AML-193 (cell line): Measurements from ENCODE around the gene ITGA3.

Experiments used
- DNase-seq, 2 experiments: peaks; one replicate each; lab custom pipeline; 2025; lab: John Stamatoyannopoulos, UW

Gene ITGA3

GRCh38 chr17:50110591-50111349 lies 54.9 kb downstream of the ITGA3 start:
- DNase-seq, result no peak

DNA sequence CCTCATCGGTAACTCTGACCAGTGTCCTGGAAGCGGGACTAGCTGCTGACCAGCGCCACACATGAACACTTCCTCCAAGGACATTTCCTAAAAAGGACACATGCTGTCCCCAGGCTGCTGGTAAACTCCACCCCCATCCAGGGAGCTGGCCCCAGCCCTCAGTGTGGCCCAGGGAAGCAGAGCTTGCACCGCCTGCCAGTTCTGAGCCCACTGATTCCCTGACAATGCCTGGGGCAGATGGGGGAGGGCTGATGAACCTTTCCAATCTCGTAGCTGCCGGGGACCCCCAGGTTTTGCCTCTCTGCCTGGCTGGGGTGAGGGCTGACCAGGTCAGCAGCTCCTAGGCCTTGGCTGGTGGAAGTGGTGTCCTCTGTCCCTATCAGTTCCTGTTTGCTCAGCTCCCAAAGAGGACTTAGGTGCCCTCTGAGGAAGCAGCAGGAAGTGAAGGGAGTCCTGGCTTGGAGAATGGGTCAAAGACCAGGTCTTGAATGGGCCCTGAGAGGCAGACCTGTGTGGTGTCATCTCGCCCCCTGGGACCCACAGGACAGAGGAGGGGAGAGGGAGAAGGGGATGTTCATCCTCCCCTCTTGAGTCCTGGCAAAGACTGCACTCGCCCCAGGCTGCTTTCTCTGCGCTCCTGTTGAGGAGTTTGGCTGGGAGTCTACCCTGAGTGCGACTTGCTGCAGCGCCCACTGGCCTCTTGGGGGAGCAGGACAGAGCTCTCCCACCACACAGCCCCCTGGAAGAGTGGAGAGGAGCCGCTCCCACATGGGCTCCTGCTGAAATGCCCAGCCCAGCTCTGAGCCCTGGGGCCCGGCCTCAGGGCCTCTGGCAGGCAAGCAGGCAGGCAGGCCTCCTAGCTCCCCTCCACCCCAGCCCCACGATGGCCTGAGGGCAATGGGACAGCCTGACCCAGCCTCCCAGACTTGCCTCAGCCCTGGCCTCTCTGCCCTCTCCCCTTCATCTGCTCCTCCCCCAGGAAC lies 56.1 kb downstream of the ITGA3 start:
- no peak for DNase-seq

- no peak for DNase-seq
Observed at GRCh38 chr17:50112694-50113093, 56.8 kb downstream of the ITGA3 start.

DNA sequence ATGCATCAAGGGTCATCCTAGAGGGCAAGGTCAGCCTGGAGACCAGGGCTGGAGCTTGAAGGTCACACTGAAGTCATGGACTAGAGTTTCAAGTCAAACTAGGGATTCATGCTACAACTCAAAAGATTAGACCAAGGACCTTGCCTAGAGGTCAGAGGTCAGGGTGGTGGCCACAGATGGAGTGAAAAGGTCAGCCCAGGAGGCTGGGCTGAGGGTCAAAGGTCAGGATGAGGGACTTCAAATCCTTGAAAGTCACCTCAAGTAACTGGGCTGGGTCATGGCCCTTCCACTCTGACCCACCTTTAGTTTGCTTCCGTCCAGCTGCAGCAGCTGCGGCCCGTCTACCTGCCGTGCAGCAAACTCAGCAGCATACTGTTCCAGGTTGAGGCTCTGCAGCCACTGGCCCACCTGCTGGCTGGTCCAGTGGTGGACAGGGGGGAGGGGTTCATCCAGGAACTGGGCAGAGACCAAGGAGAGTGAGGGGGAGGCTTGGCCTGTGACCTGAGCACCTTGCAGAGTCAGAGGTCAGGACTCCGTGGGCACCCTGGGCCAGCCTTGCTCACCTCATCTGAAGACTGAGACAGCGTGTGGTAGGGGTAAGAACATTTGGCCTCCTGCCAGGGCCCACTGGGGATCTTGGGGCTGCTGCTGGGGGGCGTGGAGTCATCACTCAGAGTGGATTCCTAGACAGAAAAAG lies 57.9 kb downstream of the ITGA3 start:
- DNase-seq, result no peak

- DNase-seq, result no peak
Observed at GRCh38 chr17:50114401-50114800, 58.5 kb downstream of the ITGA3 start.

- DNase-seq, result peak; percentile 91 to 93
Observed at GRCh38 chr17:50114849-50115357, 59.0 kb downstream of the ITGA3 start.

DNA sequence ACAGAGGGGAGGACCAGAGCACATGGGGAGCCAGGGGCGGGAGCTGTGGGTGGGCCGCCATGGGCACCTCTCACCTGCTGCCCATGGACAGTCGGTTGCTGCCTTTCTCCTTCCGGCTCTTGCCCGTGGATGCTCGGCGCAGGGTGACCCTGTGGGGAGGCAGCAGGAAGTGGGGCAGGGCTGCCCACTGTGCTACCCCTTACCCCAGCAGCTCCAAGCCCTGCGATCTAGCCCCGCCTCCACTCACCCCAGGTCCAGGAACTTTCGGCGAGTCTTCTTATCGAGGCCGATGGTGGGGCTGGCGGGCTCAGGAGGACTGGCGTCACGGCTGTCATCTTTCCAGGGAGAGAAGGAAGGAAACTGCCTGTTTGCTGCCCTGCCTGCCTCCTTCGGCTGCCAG lies 59.8 kb downstream of the ITGA3 start:
- no peak for DNase-seq

DNA sequence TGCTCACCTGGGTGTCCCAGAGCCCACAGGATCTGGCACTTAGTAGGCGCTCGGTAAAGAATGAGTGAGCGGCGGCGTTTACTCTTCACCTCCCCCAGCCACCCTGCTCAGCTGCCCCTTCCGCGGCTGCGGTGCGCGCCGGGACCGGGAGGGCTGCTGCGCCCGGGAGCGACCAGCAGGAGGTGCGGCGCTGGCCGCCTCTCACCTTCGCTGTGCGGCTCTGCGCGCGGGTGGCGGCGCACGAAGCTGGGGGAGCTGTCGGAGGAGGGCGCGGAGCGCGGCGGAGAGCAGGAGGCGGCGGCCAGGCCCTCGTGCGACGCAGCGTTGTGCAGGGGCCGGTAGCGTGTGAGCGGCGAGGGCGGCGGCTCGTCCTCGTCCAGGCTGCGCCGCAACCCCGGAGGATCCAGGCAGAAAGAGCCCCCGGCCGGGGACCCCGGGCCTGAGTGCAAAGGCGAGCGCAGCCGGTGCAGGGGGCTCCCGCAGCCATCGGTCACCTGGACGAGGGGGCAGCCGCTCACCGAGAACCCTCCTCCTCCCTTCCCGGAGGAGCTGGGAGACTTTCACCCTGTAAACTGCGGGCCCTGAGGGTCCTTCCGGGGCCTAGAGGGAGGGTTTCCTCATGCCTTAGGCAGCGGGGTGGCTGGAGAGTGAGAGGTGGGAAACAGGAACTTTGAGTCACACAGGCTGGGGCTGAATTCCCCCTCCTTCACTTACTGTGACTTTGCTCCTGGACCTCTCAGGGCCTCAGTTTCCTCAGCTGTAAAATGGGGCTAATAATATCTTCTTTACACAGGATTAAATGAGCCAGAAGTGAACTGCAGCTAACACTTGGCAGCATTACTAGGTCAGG lies 61.5 kb downstream of the ITGA3 start:
- DNase-seq, result peak; percentile 33 to 40

GRCh38 chr17:50118076-50118827 lies 62.3 kb downstream of the ITGA3 start:
- no peak for DNase-seq

DNA sequence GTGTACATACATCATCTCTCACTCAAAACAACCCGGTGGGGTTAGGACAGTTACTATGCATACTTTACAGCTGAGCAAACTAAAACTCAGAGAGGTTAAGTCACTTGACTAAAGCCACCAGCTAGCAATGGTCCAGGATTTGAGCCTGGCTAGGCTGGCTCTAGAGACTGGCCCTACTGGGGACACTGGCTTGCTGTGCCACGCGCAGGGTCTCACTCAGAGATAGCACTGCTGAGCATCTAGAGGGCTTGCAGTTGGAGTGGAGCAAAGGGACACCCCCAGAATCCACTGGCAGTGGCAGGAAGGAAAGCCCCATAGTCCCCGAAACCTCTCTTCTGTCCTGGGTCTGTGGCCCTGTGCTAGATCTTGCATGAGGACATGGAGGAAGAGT lies 62.9 kb downstream of the ITGA3 start:
- no peak for DNase-seq

DNA sequence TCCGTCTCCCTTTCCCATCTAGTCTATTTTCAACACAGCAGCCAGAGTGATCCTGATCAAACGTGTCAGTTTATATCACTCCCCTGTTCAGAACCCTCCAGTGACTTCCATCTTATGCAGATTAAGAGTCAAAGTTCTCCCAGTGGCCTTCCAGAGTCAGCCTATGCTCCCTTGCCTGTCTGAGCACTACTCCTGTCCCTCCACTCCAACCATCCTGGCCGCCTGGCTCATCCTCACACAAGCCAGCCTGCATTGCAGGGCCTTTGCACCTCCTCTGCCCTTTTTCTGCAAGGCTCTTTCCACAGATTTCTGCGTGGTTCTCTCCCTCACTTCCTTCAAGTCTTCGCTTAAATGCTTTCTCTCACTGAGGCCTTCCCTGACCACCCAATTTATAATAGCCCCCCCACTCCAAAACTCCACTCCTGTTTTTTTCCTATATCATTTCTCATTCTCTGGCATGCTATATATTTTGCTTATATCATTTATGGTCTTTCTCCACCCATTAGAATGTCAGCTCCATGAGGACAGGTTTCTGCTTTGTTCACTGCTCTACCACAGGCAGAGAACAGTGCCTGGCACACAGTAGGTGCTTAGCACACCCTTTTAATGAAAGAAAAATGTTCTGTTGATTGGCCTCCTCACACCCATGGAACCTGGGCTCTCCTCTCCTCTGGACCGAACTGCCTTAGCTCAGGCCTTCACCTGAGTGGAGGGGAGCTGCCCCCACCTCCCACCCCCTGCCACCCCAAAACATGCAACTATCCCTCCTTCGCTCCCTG lies 64.8 kb downstream of the ITGA3 start:
- no peak for DNase-seq

DNA sequence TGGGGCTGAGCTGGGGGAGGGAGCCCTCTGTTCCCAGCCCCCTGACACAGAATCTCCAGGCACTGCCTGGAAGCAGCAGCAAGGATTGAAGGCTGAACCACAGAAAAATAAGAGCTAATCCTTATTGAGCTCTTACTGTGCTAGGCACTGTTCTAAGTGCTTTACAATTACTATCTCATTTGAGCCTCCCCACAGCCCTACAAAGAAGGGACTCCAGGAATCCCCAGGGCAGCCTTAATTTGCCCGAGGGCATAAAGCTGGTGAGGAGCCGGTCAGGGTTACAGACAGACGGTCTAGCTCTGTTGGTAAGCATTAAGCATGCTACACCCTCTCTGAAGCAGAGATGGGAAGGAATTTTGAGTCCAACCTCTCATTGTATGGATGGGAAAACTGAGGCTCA lies 67.0 kb downstream of the ITGA3 start:
- no peak for DNase-seq

DNA sequence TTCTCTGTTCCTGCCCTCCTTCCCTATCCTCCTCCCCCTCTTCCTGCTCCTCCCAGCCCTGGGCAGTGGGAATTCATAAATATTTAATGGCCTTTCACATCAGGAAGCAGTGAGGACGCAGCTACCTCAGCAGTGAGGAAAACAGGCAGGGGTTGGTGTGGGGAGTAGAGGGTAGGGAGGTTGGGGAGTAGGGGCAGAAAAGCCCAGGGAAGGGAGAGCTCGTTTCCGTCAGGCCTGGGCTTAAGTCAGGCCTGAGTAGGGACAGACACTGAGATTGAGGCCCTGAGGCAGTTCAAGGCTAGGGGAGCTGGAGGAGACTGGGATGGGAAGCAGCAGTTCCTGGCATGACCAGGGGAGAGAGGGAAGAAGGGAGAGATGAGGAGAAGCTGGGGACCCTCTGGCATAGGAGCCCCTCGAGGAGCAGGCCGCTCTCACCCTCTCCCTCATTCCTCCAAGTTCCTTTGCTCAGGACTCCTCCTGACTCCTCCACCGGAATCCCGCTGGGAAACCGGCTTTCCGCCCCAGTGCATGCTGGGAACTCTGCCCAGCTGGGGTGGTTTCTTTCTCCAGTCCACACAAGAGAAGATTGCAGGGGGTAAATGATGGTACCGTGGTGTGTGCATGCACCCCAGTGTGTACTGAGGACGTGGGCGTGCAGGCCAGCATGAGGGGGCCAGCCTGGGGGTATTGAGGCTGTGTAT lies 67.9 kb downstream of the ITGA3 start:
- no peak for DNase-seq

GRCh38 chr17:50125420-50125997 lies 69.6 kb downstream of the ITGA3 start:
- no peak for DNase-seq

DNA sequence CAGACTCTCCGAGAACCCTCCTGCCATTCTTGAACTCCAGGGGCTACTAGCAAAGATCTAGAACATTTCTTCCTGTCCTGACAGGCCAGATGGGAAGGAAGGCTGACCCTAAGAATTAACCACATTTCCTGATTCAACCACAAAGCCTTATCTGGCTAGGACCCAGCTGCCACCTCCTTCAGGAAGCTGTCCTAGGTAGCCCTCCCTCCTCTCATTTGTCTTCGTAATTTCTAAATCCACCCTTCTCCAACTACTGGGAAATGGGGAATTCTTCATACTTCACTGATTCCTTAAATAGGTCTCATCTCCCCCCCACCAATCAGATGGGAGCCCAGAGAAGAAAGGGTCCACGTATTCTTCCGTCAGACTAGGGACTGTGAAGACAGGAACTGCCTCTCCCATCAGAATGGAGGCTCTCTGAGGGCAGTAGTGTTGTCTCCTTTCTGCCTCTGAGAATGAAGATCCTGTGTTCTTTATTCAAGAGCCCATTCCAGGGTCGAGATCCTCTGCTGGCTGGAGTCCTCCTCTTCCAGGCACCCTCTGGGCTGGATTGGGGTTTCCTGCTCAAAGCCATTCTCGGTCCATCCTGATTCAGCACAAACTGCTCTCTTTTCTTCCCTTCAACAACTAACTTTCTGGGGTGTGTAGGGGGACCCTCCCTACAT lies 71.9 kb downstream of the ITGA3 start:
- peak; percentile 88 to 89 for DNase-seq

DNA sequence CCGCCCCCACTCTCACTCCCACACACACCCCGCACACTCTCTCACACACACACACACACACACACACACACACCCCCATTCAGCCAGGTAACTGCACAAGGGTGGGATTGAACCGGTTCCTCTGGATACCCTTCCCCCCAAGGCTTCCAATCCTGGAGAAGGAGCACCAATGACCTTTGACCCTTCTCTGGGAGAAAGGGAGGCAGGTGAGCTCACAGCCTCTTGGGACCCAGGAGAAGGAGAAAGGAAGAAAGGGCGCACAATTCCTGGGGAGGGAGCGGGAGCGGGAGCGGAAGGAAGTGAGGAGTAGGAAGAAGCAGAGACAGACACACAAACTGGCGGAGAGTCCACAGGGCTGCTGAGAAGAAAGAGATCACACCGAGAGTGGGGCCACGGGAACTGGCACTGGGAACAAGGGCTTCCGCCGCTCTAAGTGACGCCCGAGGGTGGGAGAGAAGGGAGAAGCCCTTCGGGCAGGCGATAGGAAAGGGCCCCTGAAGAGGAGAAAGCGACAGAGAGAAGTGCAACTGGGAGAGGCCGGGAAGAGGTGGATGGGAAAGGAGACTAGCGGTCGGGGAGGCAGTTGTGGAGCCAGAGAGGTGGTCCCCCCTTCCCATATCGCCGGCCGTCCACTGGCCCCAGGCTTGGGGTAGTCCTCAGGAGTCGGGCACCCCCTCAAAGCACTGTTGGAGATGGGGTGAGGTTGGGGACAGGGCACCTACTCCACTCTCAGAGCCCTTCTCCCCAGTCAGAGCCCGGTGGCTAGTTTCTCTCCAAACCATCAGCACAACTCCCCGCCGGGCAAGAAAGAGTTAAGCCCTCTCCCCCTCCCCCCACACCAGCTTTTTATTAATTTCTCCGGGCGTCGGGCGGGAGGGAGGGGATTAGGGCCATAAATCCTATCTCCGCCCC lies 72.8 kb downstream of the ITGA3 start:
- no peak for DNase-seq

GRCh38 chr17:50129353-50129727 lies 73.4 kb downstream of the ITGA3 start:
- DNase-seq, result no peak
